Stomach (tissue), 4 donors: ENCODE results near the gene NCKAP5.

Source experiments
- CTCF ChIP-seq, 7 experiments: fragments of 450-650 bp in 4 of 7; fragments of 200-600 bp in 3 of 7; sonication (generic) in 3 of 7; IDR thresholded peaks; one replicate each; pipeline ENCODE4 v1.5.1; 2016 to 2019; ENCODE audit warnings: antibody characterized with exemption in 7 of 7, control low read depth in 2 of 7, mild to moderate bottlenecking in 1 of 7
- EP300 ChIP-seq: sonication (generic); formaldehyde crosslinking; IDR thresholded peaks from one replicate; pipeline ENCODE4 v1.6.1; 2017; ENCODE audit warnings: antibody characterized with exemption
- POLR2AphosphoS5 ChIP-seq, 3 donors: sonication (generic); formaldehyde crosslinking; IDR thresholded peaks; one replicate each; pipeline ENCODE4 v1.6.1; 2016; ENCODE audit warnings: antibody characterized with exemption in 3 of 3

GRCh38 chr2:133317178-133317577 lies 251.1 kb downstream of the NCKAP5 start:
- TF ChIP-seq CTCF (IDR thresholded peaks at IDR 0.05) (no peak), POLR2AphosphoS5 (IDR thresholded peaks at IDR 0.05) (no peak), EP300 (no peak)
